Panc1 (cell line): ENCODE results near the gene DIP2C. TPM values are rescaled to one million over a fixed set of nuclear protein-coding genes. Genes with fewer than 3 reads are reported as not detected.

ENCODE experiments used
- ATAC-seq: fragments of 200-7000 bp; cut with Tn5 transposase; 2 replicates; pipeline ENCODE4 v1.9.1; 2020; ENCODE audit warnings: mild to moderate bottlenecking, moderate library complexity
- BruUV-seq: library from RNA; stranded (reverse); fragments of 400-500 nt; replicated peaks from 2 replicates; lab custom pipeline; 2021; lab: Mats Ljungman, UMichigan
- CTCF ChIA-PET: fragments of 300-600 bp; sonication (Branson Sonifier 250); formaldehyde crosslinking; loops from one replicate; lab custom pipeline; 2022; ENCODE audit warnings: antibody characterized with exemption; lab: Charles Lee
- POLR2A ChIA-PET: fragments of 300-600 bp; sonication (Branson Sonifier 250); formaldehyde crosslinking; loops from one replicate; lab custom pipeline; 2022; ENCODE audit warnings: antibody characterized with exemption; lab: Charles Lee
- DNase-seq: peaks from one replicate; pipeline ENCODE4 v3.0.0-alpha.2; 2010; ENCODE audit warnings: low read depth, low spot score
- H3K27ac ChIP-seq: 2 replicates; pipeline ENCODE4 v1.5.1; 2011; ENCODE audit warnings: mild to moderate bottlenecking, low read length, inconsistent platforms
- H3K27me3 ChIP-seq: fragments of 200-500 bp; sonication (Bioruptor generic); 2 replicates; pipeline ENCODE4 v1.6.0; 2014; ENCODE audit warnings: low read length, inconsistent platforms; ENCODE audit not compliant: control insufficient read depth, insufficient read depth
- H3K36me3 ChIP-seq: fragments of 200-500 bp; sonication (Bioruptor generic); 2 replicates; pipeline ENCODE4 v1.5.1; 2014; ENCODE audit warnings: inconsistent platforms, mild to moderate bottlenecking, low read length, moderate library complexity; ENCODE audit not compliant: control insufficient read depth, insufficient read depth
- H3K4me1 ChIP-seq: 2 replicates; pipeline ENCODE4 v1.5.1; 2011; ENCODE audit warnings: inconsistent platforms, mild to moderate bottlenecking, low read length, moderate library complexity; ENCODE audit not compliant: control insufficient read depth, insufficient read depth
- H3K4me3 ChIP-seq, 2 experiments: 2 replicates each; pipeline ENCODE4 v1.5.1; 2011 to 2012; ENCODE audit warnings: low read depth in 2 of 2, low read length in 2 of 2, mild to moderate bottlenecking in 2 of 2, inconsistent platforms in 1 of 2, moderate library complexity in 1 of 2
- H3K9me3 ChIP-seq: fragments of 200-500 bp; sonication (Bioruptor generic); 2 replicates; pipeline ENCODE4 v1.5.1; 2014; ENCODE audit warnings: low read depth, mild to moderate bottlenecking, inconsistent platforms, low read length, moderate library complexity; ENCODE audit not compliant: control insufficient read depth, insufficient read depth
- POLR2AphosphoS5 ChIP-seq: IDR thresholded peaks from 2 replicates; pipeline ENCODE4 v1.6.1; 2012; ENCODE audit warnings: mild to moderate bottlenecking, low read depth, low read length, moderate library complexity
- REST ChIP-seq, 2 experiments: IDR thresholded peaks; 2 replicates each; pipeline ENCODE4 v1.6.1; 2011 to 2012; ENCODE audit warnings: low read depth in 2 of 2, control low read depth in 1 of 2, low read length in 1 of 2, mild to moderate bottlenecking in 1 of 2, moderate library complexity in 1 of 2; ENCODE audit not compliant: insufficient read depth in 1 of 2
- SIN3A ChIP-seq: IDR thresholded peaks from 2 replicates; pipeline ENCODE4 v1.6.1; 2012; ENCODE audit warnings: low read depth, mild to moderate bottlenecking, low read length, moderate library complexity, borderline replicate concordance; ENCODE audit not compliant: insufficient read depth
- TCF7L2 ChIP-seq: IDR thresholded peaks from 2 replicates; pipeline ENCODE4 v1.6.1; 2011; ENCODE audit warnings: mild to moderate bottlenecking, low read depth, low read length, inconsistent platforms
- in situ Hi-C: cut with HindIII; loops from 2 replicates; pipeline ENCODE4 v1.10.0; 2016; ENCODE audit warnings: low sequenced_read_pairs, low pct_unique_long_range_greater_than_20kb
- intact Hi-C: fragments of 100-400 bp; cut with micrococcal nuclease; formaldehyde crosslinking; loops from one replicate; pipeline ENCODE4 v1.10.0; 2022; ENCODE audit not compliant: unreplicated experiment
- total RNA-seq: library from RNA; stranded (reverse); gene quantifications from one replicate; pipeline ENCODE4 v1.2.1, GENCODE V29; 2021; ENCODE audit not compliant: unreplicated experiment
- TF ChIP-seq, protein P1 (sequence below): fragments of 450-650 bp; IDR thresholded peaks from 2 replicates; pipeline ENCODE4 v1.5.1; 2017; ENCODE audit warnings: mild to moderate bottlenecking

DIP2C gene
- total RNA-seq, 1 experiment from 2014 or later, result 13.2 TPM

DNA sequence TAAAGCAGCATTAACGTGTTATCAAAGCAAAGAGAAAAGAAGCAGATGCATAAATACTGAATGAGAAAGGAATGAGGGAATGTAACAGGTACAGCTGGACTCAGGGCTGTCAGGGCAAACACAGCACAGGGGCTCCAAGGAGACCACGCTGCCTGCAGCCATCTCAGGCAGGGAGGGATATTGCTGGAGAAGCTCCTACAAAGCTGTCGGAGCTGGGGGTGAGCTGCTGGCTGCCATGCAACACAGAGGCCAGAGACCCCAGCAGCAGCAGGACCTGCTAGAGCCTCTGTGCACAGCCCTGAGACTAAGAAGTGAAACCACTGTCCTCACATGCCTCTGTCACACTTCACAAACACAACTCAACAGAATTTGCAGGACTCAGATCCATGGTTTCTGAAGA, 235.8 kb downstream of the DIP2C start:
- in situ Hi-C loops, result no loop called here
- BruUV-seq, result no TSS peak
- Histone ChIP-seq H3K27ac (no peak overlapping the region), H3K4me1 (peaks cover 13% of the 10 kb centered on the region), H3K36me3 (no peaks in the 10 kb centered on the region), H3K4me3 (no peak overlapping the region), H3K9me3 (no peaks in the 10 kb centered on the region), H3K27me3 (no peaks in the 10 kb centered on the region)
- no peak for DNase-seq
- ChIA-PET POLR2A (no interaction called here), CTCF (no interaction called here)
- ATAC-seq, result no peak
- TF ChIP-seq, protein P1, sequence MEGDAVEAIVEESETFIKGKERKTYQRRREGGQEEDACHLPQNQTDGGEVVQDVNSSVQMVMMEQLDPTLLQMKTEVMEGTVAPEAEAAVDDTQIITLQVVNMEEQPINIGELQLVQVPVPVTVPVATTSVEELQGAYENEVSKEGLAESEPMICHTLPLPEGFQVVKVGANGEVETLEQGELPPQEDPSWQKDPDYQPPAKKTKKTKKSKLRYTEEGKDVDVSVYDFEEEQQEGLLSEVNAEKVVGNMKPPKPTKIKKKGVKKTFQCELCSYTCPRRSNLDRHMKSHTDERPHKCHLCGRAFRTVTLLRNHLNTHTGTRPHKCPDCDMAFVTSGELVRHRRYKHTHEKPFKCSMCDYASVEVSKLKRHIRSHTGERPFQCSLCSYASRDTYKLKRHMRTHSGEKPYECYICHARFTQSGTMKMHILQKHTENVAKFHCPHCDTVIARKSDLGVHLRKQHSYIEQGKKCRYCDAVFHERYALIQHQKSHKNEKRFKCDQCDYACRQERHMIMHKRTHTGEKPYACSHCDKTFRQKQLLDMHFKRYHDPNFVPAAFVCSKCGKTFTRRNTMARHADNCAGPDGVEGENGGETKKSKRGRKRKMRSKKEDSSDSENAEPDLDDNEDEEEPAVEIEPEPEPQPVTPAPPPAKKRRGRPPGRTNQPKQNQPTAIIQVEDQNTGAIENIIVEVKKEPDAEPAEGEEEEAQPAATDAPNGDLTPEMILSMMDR, result no peak
- TF ChIP-seq TCF7L2 (no peak), SIN3A (no peak), REST (IDR thresholded peaks at IDR 0.05; ENCODE audit: insufficient read depth in 1 of 2, low read depth in 2 of 2, low read length in 1 of 2) (no peak), POLR2AphosphoS5 (no peak)
- intact Hi-C loops, result no loop called here

DNA sequence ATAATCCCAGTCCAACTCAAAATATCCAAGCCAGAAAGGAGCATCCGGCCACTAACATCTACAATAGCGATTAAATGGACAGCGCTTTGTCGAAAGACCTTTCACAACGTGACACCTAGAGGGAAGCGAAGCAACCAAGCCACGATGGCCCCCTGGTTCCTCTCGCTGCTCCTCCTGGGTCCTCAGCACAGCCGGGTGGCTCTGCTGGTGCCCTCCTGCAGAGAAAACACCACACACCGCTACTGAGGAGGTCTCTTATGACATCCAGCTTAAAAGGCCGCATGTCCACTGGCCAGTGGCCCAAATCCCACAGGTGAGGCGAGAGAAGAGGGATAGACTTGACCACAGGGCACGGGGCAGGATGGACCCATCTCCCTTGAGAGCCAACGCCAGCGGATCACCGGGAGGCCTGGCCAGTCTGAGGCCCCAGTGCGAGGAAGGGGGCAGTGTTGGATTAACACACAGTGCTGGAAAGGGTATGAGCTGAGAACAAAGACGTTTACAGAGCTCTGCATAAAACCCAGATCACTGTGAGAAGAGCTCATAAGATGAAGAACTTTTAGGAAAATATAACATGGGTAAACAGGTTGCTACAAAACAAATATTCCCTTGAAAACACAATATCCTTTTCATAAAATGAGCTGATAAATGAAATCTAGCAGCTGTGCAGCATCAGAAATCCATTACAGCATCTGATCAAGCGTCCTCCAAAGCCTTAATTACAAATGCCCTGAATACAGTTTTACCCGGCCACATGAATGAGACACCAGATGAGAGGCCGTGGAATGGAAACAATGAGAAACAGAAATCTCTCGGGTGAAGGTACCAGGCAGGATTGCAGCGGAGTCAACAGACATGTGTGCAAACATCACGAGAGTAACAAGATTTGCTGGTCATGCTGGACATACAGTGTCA, 236.7 kb downstream of the DIP2C start:
- POLR2A ChIA-PET, result no interaction called here
- BruUV-seq, result no TSS peak

More for the DNA sequence above, 236.7 kb downstream of the DIP2C start:
- DNase-seq (no peak), ATAC-seq (no peak)
- CTCF ChIA-PET, result no interaction called here
- Histone ChIP-seq H3K4me3 (no peak overlapping the region), H3K36me3 (no peaks in the 10 kb centered on the region), H3K27ac (no peak overlapping the region), H3K9me3 (no peaks in the 10 kb centered on the region), H3K27me3 (no peaks in the 10 kb centered on the region), H3K4me1 (peaks cover 13% of the 10 kb centered on the region)
- intact Hi-C loops (no loop called here), in situ Hi-C loops (no loop called here)
- TF ChIP-seq, protein P1, result no peak
- TF ChIP-seq TCF7L2 (no peak), SIN3A (no peak), POLR2AphosphoS5 (no peak), REST (IDR thresholded peaks at IDR 0.05; ENCODE audit: insufficient read depth in 1 of 2, low read depth in 2 of 2, low read length in 1 of 2) (no peak)
